Fibroblast of peridontal ligament (primary cell): ENCODE results near the gene SPATA13.
"Not testable (repeated sequence)": the region's sequence is repeated elsewhere in the genome, so short reads cannot be mapped to it uniquely, and the experiment has no call there.

Experiments used
- DNase-seq: peaks from one replicate; pipeline ENCODE4 v3.0.0-alpha.2; 2010; ENCODE audit errors: extremely low read depth

The SPATA13 gene

GRCh38 chr13:24196593-24197197 is 36.2 kb downstream of the SPATA13 start:
- DNase-seq: no peak

- DNase-seq: no peak
Observed at GRCh38 chr13:24199016-24199415, 38.5 kb downstream of the SPATA13 start.

- DNase-seq: no peak
Observed at GRCh38 chr13:24202215-24202614, 41.7 kb downstream of the SPATA13 start.

- DNase-seq: no peak
Observed at GRCh38 chr13:24203273-24203672, 42.8 kb downstream of the SPATA13 start.

GRCh38 chr13:24203811-24204210 is 43.3 kb downstream of the SPATA13 start:
- no peak for DNase-seq

GRCh38 chr13:24205076-24205475 is 44.6 kb downstream of the SPATA13 start:
- not testable (repeated sequence) for DNase-seq

GRCh38 chr13:24207841-24208667 is 47.5 kb downstream of the SPATA13 start:
- DNase-seq: peak; percentile 93

GRCh38 chr13:24209138-24209537 is 48.6 kb downstream of the SPATA13 start:
- no peak for DNase-seq

- no peak for DNase-seq
Observed at GRCh38 chr13:24212254-24212653, 51.7 kb downstream of the SPATA13 start.

GRCh38 chr13:24212674-24213073 is 52.2 kb downstream of the SPATA13 start:
- DNase-seq: no peak

GRCh38 chr13:24213932-24214331 is 53.4 kb downstream of the SPATA13 start:
- no peak for DNase-seq

GRCh38 chr13:24214528-24214927 is 54.0 kb downstream of the SPATA13 start:
- no peak for DNase-seq

GRCh38 chr13:24215126-24215525 is 54.6 kb downstream of the SPATA13 start:
- no peak for DNase-seq

- peak; percentile 51 for DNase-seq
Observed at GRCh38 chr13:24215732-24216131, 55.2 kb downstream of the SPATA13 start.

- DNase-seq: no peak
Observed at GRCh38 chr13:24216176-24216575, 55.7 kb downstream of the SPATA13 start.

- DNase-seq: not testable (repeated sequence)
Observed at GRCh38 chr13:24216779-24217178, 56.3 kb downstream of the SPATA13 start.

GRCh38 chr13:24217601-24218281 is 57.2 kb downstream of the SPATA13 start:
- no peak for DNase-seq

- DNase-seq: no peak
Observed at GRCh38 chr13:24218338-24218737, 57.8 kb downstream of the SPATA13 start.

- DNase-seq: peak; percentile 23
Observed at GRCh38 chr13:24218977-24219376, 58.5 kb downstream of the SPATA13 start.

GRCh38 chr13:24220086-24220703 is 59.7 kb downstream of the SPATA13 start:
- DNase-seq: peak; percentile 92

GRCh38 chr13:24221007-24221406 is 60.5 kb downstream of the SPATA13 start:
- no peak for DNase-seq

GRCh38 chr13:24222756-24223155 is 62.2 kb downstream of the SPATA13 start:
- DNase-seq: no peak
